Endothelial cell of umbilical vein (primary cell): ENCODE results near the gene CEP44. TPM values are rescaled to one million over a fixed set of nuclear protein-coding genes. Genes with fewer than 3 reads are reported as not detected.

Experiments used
- BruUV-seq: library from RNA; stranded (reverse); fragments of 400-500 nt; replicated peaks from 2 replicates; lab custom pipeline; 2021; lab: Mats Ljungman, UMichigan
- CTCF ChIA-PET: fragments of 300-600, 350-600 bp; sonication (Branson Sonifier 250); formaldehyde crosslinking; loops from one replicate; lab custom pipeline; 2021; ENCODE audit warnings: antibody characterized with exemption, inconsistent platforms; lab: Charles Lee
- POLR2A ChIA-PET: fragments of 300-600, 350-600 bp; sonication (Branson Sonifier 250); formaldehyde crosslinking; loops from one replicate; lab custom pipeline; 2021; ENCODE audit warnings: antibody characterized with exemption, inconsistent platforms; lab: Charles Lee
- DNase-seq: peaks from one replicate; pipeline ENCODE4 v3.0.0-alpha.2; 2011; ENCODE audit warnings: low read depth, low spot score
- FAIRE-seq: peaks from 2 replicates; lab custom pipeline; 2011; peaks lifted over from hg19 to GRCh38; lab: Jason Lieb, UNC
- H2AFZ ChIP-seq: 2 replicates; pipeline ENCODE4 v1.6.0; 2012; ENCODE audit warnings: low read depth, low read length, control low read depth, inconsistent platforms
- H3K27ac ChIP-seq: 2 replicates; pipeline ENCODE4 v1.5.1; 2011; ENCODE audit warnings: low read depth, mild to moderate bottlenecking, control low read depth, low read length, moderate library complexity; ENCODE audit not compliant: insufficient read depth
- H3K27me3 ChIP-seq, 2 experiments: 2 replicates each; pipeline versions ENCODE4 v1.6.0 to v1.6.1; 2011; ENCODE audit warnings: low read length in 2 of 2, mixed read lengths in 1 of 2; ENCODE audit not compliant: control insufficient read depth in 2 of 2, insufficient read depth in 2 of 2
- H3K36me3 ChIP-seq, 2 experiments: 2 replicates in 1 of 2; 3 replicates in 1 of 2; pipeline ENCODE4 v1.5.1; 2011; ENCODE audit warnings: low read length in 2 of 2, mild to moderate bottlenecking in 1 of 2, moderate library complexity in 1 of 2; ENCODE audit not compliant: control insufficient read depth in 2 of 2, insufficient read depth in 2 of 2; ENCODE audit errors: extremely low read depth in 1 of 2
- H3K4me1 ChIP-seq: 3 replicates; pipeline ENCODE4 v1.5.1; 2011; ENCODE audit warnings: mild to moderate bottlenecking, low read length; ENCODE audit not compliant: control insufficient read depth, insufficient read depth; ENCODE audit errors: extremely low read depth
- H3K4me2 ChIP-seq: 2 replicates; pipeline ENCODE4 v1.6.1; 2011; ENCODE audit warnings: low read length, control low read depth, mixed read lengths; ENCODE audit not compliant: insufficient read depth
- H3K4me3 ChIP-seq, 3 experiments: fragments of 200-600 bp in 1 of 3; sonication (generic), shearing (Covaris generic) in 1 of 3; replicated peaks in 1 of 3; 2 replicates each; pipeline ENCODE4 v1.5.1; 2011 to 2016; ENCODE audit warnings: control low read depth in 3 of 3, low read length in 3 of 3, mild to moderate bottlenecking in 2 of 3, inconsistent platforms in 1 of 3, low read depth in 1 of 3, moderate library complexity in 1 of 3; ENCODE audit not compliant: insufficient read depth in 1 of 3
- H3K79me2 ChIP-seq: 2 replicates; pipeline ENCODE4 v1.6.0; 2012; ENCODE audit warnings: low read length, inconsistent platforms; ENCODE audit not compliant: control insufficient read depth, insufficient read depth
- H3K9ac ChIP-seq: replicated peaks from 2 replicates; pipeline ENCODE3; 2011; ENCODE audit warnings: low read length, control low read depth; ENCODE audit not compliant: insufficient read depth; ENCODE audit errors: extremely low read depth
- H3K9me1 ChIP-seq: replicated peaks from 3 replicates; pipeline ENCODE4 v1.6.0; 2011; ENCODE audit warnings: mild to moderate bottlenecking, low read length; ENCODE audit not compliant: control insufficient read depth, insufficient read depth; ENCODE audit errors: extremely low read depth
- H3K9me3 ChIP-seq: replicated peaks from 2 replicates; pipeline ENCODE4 v1.5.1; 2012; ENCODE audit warnings: low read length, inconsistent platforms; ENCODE audit not compliant: control insufficient read depth, insufficient read depth
- H4K20me1 ChIP-seq: replicated peaks from 2 replicates; pipeline ENCODE3; 2011; ENCODE audit warnings: mild to moderate bottlenecking, low read length; ENCODE audit not compliant: control insufficient read depth, insufficient read depth; ENCODE audit errors: extremely low read depth
- EZH2 ChIP-seq: IDR thresholded peaks from 2 replicates; pipeline ENCODE4 v1.6.1; 2012; ENCODE audit warnings: borderline replicate concordance, low read depth, mild to moderate bottlenecking, moderate library complexity, low read length, inconsistent platforms; ENCODE audit not compliant: severe bottlenecking
- FOS ChIP-seq: IDR thresholded peaks from 2 replicates; pipeline ENCODE4 v1.6.1; 2011; ENCODE audit warnings: mild to moderate bottlenecking, low read length, moderate library complexity, borderline replicate concordance; ENCODE audit not compliant: insufficient read depth
- GATA2 ChIP-seq: IDR thresholded peaks from 2 replicates; pipeline ENCODE4 v1.7.0; 2011; ENCODE audit warnings: low read depth, mild to moderate bottlenecking, moderate library complexity, mixed read lengths, low read length; ENCODE audit not compliant: insufficient read length, insufficient read depth
- JUN ChIP-seq: IDR thresholded peaks from 2 replicates; pipeline ENCODE4 v1.6.1; 2011; ENCODE audit warnings: borderline replicate concordance, low read depth; ENCODE audit not compliant: insufficient read length, insufficient read depth
- MYC ChIP-seq: IDR thresholded peaks from one replicate; pipeline ENCODE4 v1.6.1; 2011; ENCODE audit warnings: mild to moderate bottlenecking, low read depth, low read length
- POLR2A ChIP-seq: IDR thresholded peaks from 2 replicates; pipeline ENCODE4 v1.6.1; 2012; ENCODE audit warnings: low read depth, mild to moderate bottlenecking, control low read depth, low read length
- POLR2AphosphoS5 ChIP-seq: IDR thresholded peaks from 2 replicates; pipeline ENCODE4 v1.6.1; 2012; ENCODE audit warnings: low read depth, mild to moderate bottlenecking, control low read depth, low read length, moderate library complexity; ENCODE audit not compliant: insufficient read depth
- dilution Hi-C: fragments of 300-500 bp; cut with MboI; formaldehyde crosslinking; loops from one replicate; pipeline ENCODE4 v1.15.0; 2019; ENCODE audit warnings: low sequenced_read_pairs; ENCODE audit not compliant: extremely low pct_ligation_motif_present
- intact Hi-C: fragments of 100-400 bp; cut with micrococcal nuclease; formaldehyde crosslinking; loops from one replicate; pipeline ENCODE4 v1.10.0; 2022
- polyA plus RNA-seq, 4 experiments: library from polyadenylated mRNA; depleted of rRNA in 3 of 4; stranded (reverse) in 3 of 4; unstranded in 1 of 4; fragments of >200 nt; gene quantifications; 2 replicates each; pipeline versions ENCODE4 v1.2.1 to v1.2.3, GENCODE V29; 2011 to 2012; ENCODE audit warnings: missing spikeins in 1 of 4
- total RNA-seq: library from RNA; stranded (reverse); gene quantifications from 2 replicates; pipeline ENCODE4 v1.2.3, GENCODE V29; 2021
- TF ChIP-seq, protein P1 (sequence below), 2 donors: IDR thresholded peaks; 1 replicate in 1 of 2; 2 replicates in 1 of 2; pipeline ENCODE4 v1.5.1; 2011; ENCODE audit warnings: low read length in 2 of 2, mild to moderate bottlenecking in 2 of 2, moderate library complexity in 2 of 2, control low read depth in 1 of 2, inconsistent platforms in 1 of 2, low read depth in 1 of 2; ENCODE audit not compliant: insufficient read depth in 1 of 2; ENCODE audit errors: extremely low read depth in 1 of 2
- TF ChIP-seq, protein P2 (sequence below): IDR thresholded peaks from 2 replicates; pipeline ENCODE4 v1.6.1; 2011; ENCODE audit not compliant: insufficient read depth, insufficient read length

The CEP44 gene
- total and polyA plus RNA-seq, 2 donors (not counting 3 experiments of a cell fraction or from before 2014, with no cell fraction given) = 2.0 to 13.0 TPM

DNA sequence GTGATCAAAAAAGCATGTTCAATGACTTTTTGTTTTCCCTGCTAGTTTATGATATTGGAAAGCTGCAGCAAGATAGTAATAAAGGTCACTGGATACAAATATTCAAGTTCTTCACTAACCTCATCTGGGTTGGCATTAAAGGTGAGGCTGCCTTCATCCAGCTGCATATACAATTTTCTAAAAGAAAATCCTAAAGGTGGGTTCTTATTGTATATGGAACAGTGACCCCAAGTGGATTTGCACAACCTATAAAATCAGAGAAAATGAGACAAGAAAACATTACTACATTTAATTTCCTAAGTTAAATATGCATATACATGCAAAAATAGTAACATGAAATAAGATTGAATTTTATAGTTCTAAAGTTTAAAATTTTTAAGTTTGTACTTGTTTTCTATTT lies 24.1 kb upstream of the CEP44 start:
- no peak for TF ChIP-seq MYC
- no peak for TF ChIP-seq EZH2
- TF ChIP-seq, protein P1, sequence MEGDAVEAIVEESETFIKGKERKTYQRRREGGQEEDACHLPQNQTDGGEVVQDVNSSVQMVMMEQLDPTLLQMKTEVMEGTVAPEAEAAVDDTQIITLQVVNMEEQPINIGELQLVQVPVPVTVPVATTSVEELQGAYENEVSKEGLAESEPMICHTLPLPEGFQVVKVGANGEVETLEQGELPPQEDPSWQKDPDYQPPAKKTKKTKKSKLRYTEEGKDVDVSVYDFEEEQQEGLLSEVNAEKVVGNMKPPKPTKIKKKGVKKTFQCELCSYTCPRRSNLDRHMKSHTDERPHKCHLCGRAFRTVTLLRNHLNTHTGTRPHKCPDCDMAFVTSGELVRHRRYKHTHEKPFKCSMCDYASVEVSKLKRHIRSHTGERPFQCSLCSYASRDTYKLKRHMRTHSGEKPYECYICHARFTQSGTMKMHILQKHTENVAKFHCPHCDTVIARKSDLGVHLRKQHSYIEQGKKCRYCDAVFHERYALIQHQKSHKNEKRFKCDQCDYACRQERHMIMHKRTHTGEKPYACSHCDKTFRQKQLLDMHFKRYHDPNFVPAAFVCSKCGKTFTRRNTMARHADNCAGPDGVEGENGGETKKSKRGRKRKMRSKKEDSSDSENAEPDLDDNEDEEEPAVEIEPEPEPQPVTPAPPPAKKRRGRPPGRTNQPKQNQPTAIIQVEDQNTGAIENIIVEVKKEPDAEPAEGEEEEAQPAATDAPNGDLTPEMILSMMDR (IDR thresholded peaks at IDR 0.05; ENCODE audit: extremely low read depth in 1 of 2, insufficient read depth in 1 of 2, low read depth in 1 of 2, low read length in 2 of 2) = no peak
- TF ChIP-seq GATA2 = no peak
- TF ChIP-seq POLR2AphosphoS5 = no peak
- TF ChIP-seq FOS = no peak
- TF ChIP-seq JUN = no peak
- TF ChIP-seq, protein P2, sequence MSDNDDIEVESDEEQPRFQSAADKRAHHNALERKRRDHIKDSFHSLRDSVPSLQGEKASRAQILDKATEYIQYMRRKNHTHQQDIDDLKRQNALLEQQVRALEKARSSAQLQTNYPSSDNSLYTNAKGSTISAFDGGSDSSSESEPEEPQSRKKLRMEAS = no peak
- TF ChIP-seq POLR2A = no peak
- no TSS peak for BruUV-seq
- FAIRE-seq (no peak), DNase-seq (no peak)
- Histone ChIP-seq H3K9ac (no peak overlapping the region), H3K9me1 (no peaks in the 10 kb centered on the region), H3K27me3 (no peaks in the 10 kb centered on the region), H3K79me2 (no peaks in the 10 kb centered on the region), H3K36me3 (no peaks in the 10 kb centered on the region), H3K4me3 (no peak overlapping the region), H3K9me3 (no peaks in the 10 kb centered on the region), H3K4me1 (no peaks in the 10 kb centered on the region), H4K20me1 (no peaks in the 10 kb centered on the region), H2AFZ (no peak overlapping the region), H3K4me2 (no peak overlapping the region), H3K27ac (no peak overlapping the region)
- ChIA-PET CTCF (interaction anchor here (0.9 to 1.6 kb wide), 3 partner anchors 9 to 24 kb away, joined by 3 to 5 read pairs (median 4); partner anchors contain the start of genes CEP44 and FBXO8), POLR2A (no interaction called here)
- intact Hi-C loops (no loop called here), dilution Hi-C loops (no loop called here)
